Endothelial cell of umbilical vein (primary cell): ENCODE data around the gene APBB2. TPM values are rescaled to one million over a fixed set of nuclear protein-coding genes. Genes with fewer than 3 reads are reported as not detected.

Experiments used
- BruUV-seq: library from RNA; stranded (reverse); fragments of 400-500 nt; replicated peaks from 2 replicates; lab custom pipeline; 2021; lab: Mats Ljungman, UMichigan
- CTCF ChIA-PET: fragments of 300-600, 350-600 bp; sonication (Branson Sonifier 250); formaldehyde crosslinking; loops from one replicate; lab custom pipeline; 2021; ENCODE audit warnings: antibody characterized with exemption, inconsistent platforms; lab: Charles Lee
- POLR2A ChIA-PET: fragments of 300-600, 350-600 bp; sonication (Branson Sonifier 250); formaldehyde crosslinking; loops from one replicate; lab custom pipeline; 2021; ENCODE audit warnings: antibody characterized with exemption, inconsistent platforms; lab: Charles Lee
- DNase-seq: peaks from one replicate; pipeline ENCODE4 v3.0.0-alpha.2; 2011; ENCODE audit warnings: low read depth, low spot score
- FAIRE-seq: peaks from 2 replicates; lab custom pipeline; 2011; peaks lifted over from hg19 to GRCh38; lab: Jason Lieb, UNC
- H2AFZ ChIP-seq: 2 replicates; pipeline ENCODE4 v1.6.0; 2012; ENCODE audit warnings: low read depth, low read length, control low read depth, inconsistent platforms
- H3K27ac ChIP-seq: 2 replicates; pipeline ENCODE4 v1.5.1; 2011; ENCODE audit warnings: low read depth, mild to moderate bottlenecking, control low read depth, low read length, moderate library complexity; ENCODE audit not compliant: insufficient read depth
- H3K27me3 ChIP-seq, 2 experiments: 2 replicates each; pipeline versions ENCODE4 v1.6.0 to v1.6.1; 2011; ENCODE audit warnings: low read length in 2 of 2, mixed read lengths in 1 of 2; ENCODE audit not compliant: control insufficient read depth in 2 of 2, insufficient read depth in 2 of 2
- H3K36me3 ChIP-seq, 2 experiments: 2 replicates in 1 of 2; 3 replicates in 1 of 2; pipeline ENCODE4 v1.5.1; 2011; ENCODE audit warnings: low read length in 2 of 2, mild to moderate bottlenecking in 1 of 2, moderate library complexity in 1 of 2; ENCODE audit not compliant: control insufficient read depth in 2 of 2, insufficient read depth in 2 of 2; ENCODE audit errors: extremely low read depth in 1 of 2
- H3K4me1 ChIP-seq: 3 replicates; pipeline ENCODE4 v1.5.1; 2011; ENCODE audit warnings: mild to moderate bottlenecking, low read length; ENCODE audit not compliant: control insufficient read depth, insufficient read depth; ENCODE audit errors: extremely low read depth
- H3K4me2 ChIP-seq: 2 replicates; pipeline ENCODE4 v1.6.1; 2011; ENCODE audit warnings: low read length, control low read depth, mixed read lengths; ENCODE audit not compliant: insufficient read depth
- H3K4me3 ChIP-seq, 3 experiments: fragments of 200-600 bp in 1 of 3; sonication (generic), shearing (Covaris generic) in 1 of 3; replicated peaks in 1 of 3; 2 replicates each; pipeline ENCODE4 v1.5.1; 2011 to 2016; ENCODE audit warnings: control low read depth in 3 of 3, low read length in 3 of 3, mild to moderate bottlenecking in 2 of 3, inconsistent platforms in 1 of 3, low read depth in 1 of 3, moderate library complexity in 1 of 3; ENCODE audit not compliant: insufficient read depth in 1 of 3
- H3K79me2 ChIP-seq: 2 replicates; pipeline ENCODE4 v1.6.0; 2012; ENCODE audit warnings: low read length, inconsistent platforms; ENCODE audit not compliant: control insufficient read depth, insufficient read depth
- H3K9ac ChIP-seq: replicated peaks from 2 replicates; pipeline ENCODE3; 2011; ENCODE audit warnings: low read length, control low read depth; ENCODE audit not compliant: insufficient read depth; ENCODE audit errors: extremely low read depth
- H3K9me1 ChIP-seq: replicated peaks from 3 replicates; pipeline ENCODE4 v1.6.0; 2011; ENCODE audit warnings: mild to moderate bottlenecking, low read length; ENCODE audit not compliant: control insufficient read depth, insufficient read depth; ENCODE audit errors: extremely low read depth
- H3K9me3 ChIP-seq: replicated peaks from 2 replicates; pipeline ENCODE4 v1.5.1; 2012; ENCODE audit warnings: low read length, inconsistent platforms; ENCODE audit not compliant: control insufficient read depth, insufficient read depth
- H4K20me1 ChIP-seq: replicated peaks from 2 replicates; pipeline ENCODE3; 2011; ENCODE audit warnings: mild to moderate bottlenecking, low read length; ENCODE audit not compliant: control insufficient read depth, insufficient read depth; ENCODE audit errors: extremely low read depth
- CTCF ChIP-seq, 2 donors: IDR thresholded peaks; 1 replicate in 1 of 2; 2 replicates in 1 of 2; pipeline ENCODE4 v1.5.1; 2011; ENCODE audit warnings: low read length in 2 of 2, mild to moderate bottlenecking in 2 of 2, moderate library complexity in 2 of 2, control low read depth in 1 of 2, inconsistent platforms in 1 of 2, low read depth in 1 of 2; ENCODE audit not compliant: insufficient read depth in 1 of 2; ENCODE audit errors: extremely low read depth in 1 of 2
- FOS ChIP-seq: IDR thresholded peaks from 2 replicates; pipeline ENCODE4 v1.6.1; 2011; ENCODE audit warnings: mild to moderate bottlenecking, low read length, moderate library complexity, borderline replicate concordance; ENCODE audit not compliant: insufficient read depth
- JUN ChIP-seq: IDR thresholded peaks from 2 replicates; pipeline ENCODE4 v1.6.1; 2011; ENCODE audit warnings: borderline replicate concordance, low read depth; ENCODE audit not compliant: insufficient read length, insufficient read depth
- MAX ChIP-seq: IDR thresholded peaks from 2 replicates; pipeline ENCODE4 v1.6.1; 2011; ENCODE audit not compliant: insufficient read depth, insufficient read length
- MYC ChIP-seq: IDR thresholded peaks from one replicate; pipeline ENCODE4 v1.6.1; 2011; ENCODE audit warnings: mild to moderate bottlenecking, low read depth, low read length
- POLR2A ChIP-seq: IDR thresholded peaks from 2 replicates; pipeline ENCODE4 v1.6.1; 2012; ENCODE audit warnings: low read depth, mild to moderate bottlenecking, control low read depth, low read length
- dilution Hi-C: fragments of 300-500 bp; cut with MboI; formaldehyde crosslinking; loops from one replicate; pipeline ENCODE4 v1.15.0; 2019; ENCODE audit warnings: low sequenced_read_pairs; ENCODE audit not compliant: extremely low pct_ligation_motif_present
- intact Hi-C: fragments of 100-400 bp; cut with micrococcal nuclease; formaldehyde crosslinking; loops from one replicate; pipeline ENCODE4 v1.10.0; 2022
- polyA plus RNA-seq, 4 experiments: library from polyadenylated mRNA; depleted of rRNA in 3 of 4; stranded (reverse) in 3 of 4; unstranded in 1 of 4; fragments of >200 nt; gene quantifications; 2 replicates each; pipeline versions ENCODE4 v1.2.1 to v1.2.3, GENCODE V29; 2011 to 2012; ENCODE audit warnings: missing spikeins in 1 of 4
- total RNA-seq: library from RNA; stranded (reverse); gene quantifications from 2 replicates; pipeline ENCODE4 v1.2.3, GENCODE V29; 2021

The APBB2 gene
- total and polyA plus RNA-seq, 2 donors (not counting 3 experiments of a cell fraction or from before 2014, with no cell fraction given), result 79.8 to 124 TPM

GRCh38 chr4:40995850-40996249, 218.5 kb downstream of the APBB2 start:
- Histone ChIP-seq H3K4me2 (no peak overlapping the region), H3K79me2 (peaks cover 47% of the 10 kb centered on the region), H4K20me1 (no peaks in the 10 kb centered on the region), H3K27me3 (no peaks in the 10 kb centered on the region), H3K36me3 (no peaks in the 10 kb centered on the region), H3K4me1 (peaks cover 66% of the 10 kb centered on the region), H3K9me1 (no peaks in the 10 kb centered on the region), H2AFZ (no peak overlapping the region), H3K9me3 (no peaks in the 10 kb centered on the region), H3K27ac (no peak overlapping the region), H3K4me3 (no peak overlapping the region), H3K9ac (no peak overlapping the region)
- no peak for TF ChIP-seq POLR2A
- TF ChIP-seq MAX, result no peak
- no peak for TF ChIP-seq CTCF (IDR thresholded peaks at IDR 0.05; ENCODE audit: extremely low read depth in 1 of 2, insufficient read depth in 1 of 2, low read depth in 1 of 2, low read length in 2 of 2)
- no peak for TF ChIP-seq MYC
- no peak for TF ChIP-seq JUN
- TF ChIP-seq FOS, result no peak
- DNase-seq, result no peak
- BruUV-seq, result no TSS peak
- intact Hi-C loops, result no loop called here
- FAIRE-seq, result no peak
- dilution Hi-C loops, result no loop called here
- ChIA-PET CTCF (interaction anchor here (2.7 kb wide), 1 partner anchor 13 kb away, joined by 8 read pairs; no protein-coding TSS in a partner anchor), POLR2A (no interaction called here)
